ENCODE measurements around the gene IGSF9. TPM values are rescaled to one million over a fixed set of nuclear protein-coding genes. Genes with fewer than 3 reads are reported as not detected.

The IGSF9 gene
- total RNA-seq, 4 donors from 2014 or later = 0.71 to 1.9 (median 1.4) TPM

DNA sequence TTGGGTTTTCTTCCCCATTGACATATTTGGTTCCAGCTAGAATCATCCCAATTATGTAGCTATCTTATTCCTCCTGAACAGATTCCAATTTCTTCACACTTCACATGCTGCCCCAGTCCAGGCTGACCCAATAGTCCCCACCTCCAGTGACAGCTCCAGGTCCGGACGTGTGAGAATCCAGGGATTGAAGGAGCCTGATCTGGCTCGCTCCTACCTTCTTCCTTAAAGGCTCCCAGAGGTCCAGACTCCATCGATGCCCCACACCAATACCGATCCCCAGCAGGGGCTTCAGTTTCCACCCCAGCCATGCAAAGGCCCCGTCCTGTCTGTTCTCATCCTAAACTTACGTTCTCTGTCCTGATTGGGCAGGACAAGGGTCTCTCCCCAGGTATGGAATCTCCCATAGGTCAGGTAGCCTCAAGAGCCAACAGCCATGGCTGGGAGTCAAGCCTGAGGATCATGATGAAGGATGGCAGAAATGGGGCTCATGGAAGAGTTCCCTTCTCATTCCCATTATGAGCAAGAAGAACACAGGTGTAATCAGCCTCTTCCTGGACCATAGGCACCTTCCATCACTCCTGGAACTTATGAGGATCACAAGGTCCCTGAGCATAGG, 29.0 kb upstream of the IGSF9 start:
- intact Hi-C loops (cut with DNase I) = no loop called here

DNA sequence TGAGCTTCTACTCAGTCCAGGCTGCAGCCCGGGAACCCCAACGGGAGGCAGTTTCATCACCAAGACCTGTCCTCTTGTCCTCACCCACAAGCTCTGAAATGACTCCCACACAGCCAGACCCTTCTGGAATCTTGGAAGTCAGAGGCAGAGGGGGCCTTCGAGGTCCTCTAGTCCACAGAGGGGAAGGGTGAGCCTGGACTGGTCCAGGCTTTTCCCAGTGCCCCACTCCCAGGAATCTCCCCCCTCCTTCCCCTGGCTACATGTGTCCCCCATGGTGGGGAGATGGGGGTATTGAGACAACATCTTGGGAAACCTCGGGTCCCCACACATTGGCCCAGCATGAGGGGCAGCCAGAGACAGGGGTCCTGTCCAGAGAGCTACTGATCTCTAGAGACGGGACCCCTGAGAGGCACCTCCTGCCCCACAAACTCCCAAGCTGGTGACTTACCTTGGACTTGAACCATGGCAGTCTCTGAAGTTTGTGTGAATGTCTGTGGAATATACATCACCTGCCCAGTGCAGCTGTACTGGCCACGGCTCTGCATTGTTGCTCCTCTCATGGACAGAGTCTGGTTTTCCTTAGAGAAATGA, 28.0 kb upstream of the IGSF9 start:
- H3K4me3 ChIP-seq (replicated peaks in 1 of 3) = no peak overlapping the region
- 72 to 80% methylated on average over 2 to 5 of the region's 6 CpGs for WGBS, 2 donors
- intact Hi-C loops (cut with DNase I) = no loop called here
- no peaks in the 10 kb centered on the region for H3K9me3 ChIP-seq
- TF ChIP-seq POLR2A (IDR thresholded peaks at IDR 0.05) = no peak
- TF ChIP-seq, protein P1, sequence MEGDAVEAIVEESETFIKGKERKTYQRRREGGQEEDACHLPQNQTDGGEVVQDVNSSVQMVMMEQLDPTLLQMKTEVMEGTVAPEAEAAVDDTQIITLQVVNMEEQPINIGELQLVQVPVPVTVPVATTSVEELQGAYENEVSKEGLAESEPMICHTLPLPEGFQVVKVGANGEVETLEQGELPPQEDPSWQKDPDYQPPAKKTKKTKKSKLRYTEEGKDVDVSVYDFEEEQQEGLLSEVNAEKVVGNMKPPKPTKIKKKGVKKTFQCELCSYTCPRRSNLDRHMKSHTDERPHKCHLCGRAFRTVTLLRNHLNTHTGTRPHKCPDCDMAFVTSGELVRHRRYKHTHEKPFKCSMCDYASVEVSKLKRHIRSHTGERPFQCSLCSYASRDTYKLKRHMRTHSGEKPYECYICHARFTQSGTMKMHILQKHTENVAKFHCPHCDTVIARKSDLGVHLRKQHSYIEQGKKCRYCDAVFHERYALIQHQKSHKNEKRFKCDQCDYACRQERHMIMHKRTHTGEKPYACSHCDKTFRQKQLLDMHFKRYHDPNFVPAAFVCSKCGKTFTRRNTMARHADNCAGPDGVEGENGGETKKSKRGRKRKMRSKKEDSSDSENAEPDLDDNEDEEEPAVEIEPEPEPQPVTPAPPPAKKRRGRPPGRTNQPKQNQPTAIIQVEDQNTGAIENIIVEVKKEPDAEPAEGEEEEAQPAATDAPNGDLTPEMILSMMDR (IDR thresholded peaks at IDR 0.05) = no peak
- H3K27me3 ChIP-seq = no peaks in the 10 kb centered on the region
- DNase-seq = no peak
- H3K4me1 ChIP-seq = no peaks in the 10 kb centered on the region
- no peaks in the 10 kb centered on the region for H3K36me3 ChIP-seq
- no peak overlapping the region for H3K27ac ChIP-seq

More for the DNA sequence above, 29.0 kb upstream of the IGSF9 start:
- no peak for DNase-seq
- Histone ChIP-seq H3K4me1 (no peaks in the 10 kb centered on the region), H3K9me3 (no peaks in the 10 kb centered on the region), H3K27me3 (no peaks in the 10 kb centered on the region), H3K4me3 (replicated peaks in 1 of 3) (no peak overlapping the region), H3K36me3 (no peaks in the 10 kb centered on the region), H3K27ac (no peak overlapping the region)
- TF ChIP-seq, protein P1 (IDR thresholded peaks at IDR 0.05) = no peak
- TF ChIP-seq POLR2A (IDR thresholded peaks at IDR 0.05) = no peak
- 93 to 94% methylated on average over 7 of the region's 7 CpGs for WGBS, 2 donors

DNA sequence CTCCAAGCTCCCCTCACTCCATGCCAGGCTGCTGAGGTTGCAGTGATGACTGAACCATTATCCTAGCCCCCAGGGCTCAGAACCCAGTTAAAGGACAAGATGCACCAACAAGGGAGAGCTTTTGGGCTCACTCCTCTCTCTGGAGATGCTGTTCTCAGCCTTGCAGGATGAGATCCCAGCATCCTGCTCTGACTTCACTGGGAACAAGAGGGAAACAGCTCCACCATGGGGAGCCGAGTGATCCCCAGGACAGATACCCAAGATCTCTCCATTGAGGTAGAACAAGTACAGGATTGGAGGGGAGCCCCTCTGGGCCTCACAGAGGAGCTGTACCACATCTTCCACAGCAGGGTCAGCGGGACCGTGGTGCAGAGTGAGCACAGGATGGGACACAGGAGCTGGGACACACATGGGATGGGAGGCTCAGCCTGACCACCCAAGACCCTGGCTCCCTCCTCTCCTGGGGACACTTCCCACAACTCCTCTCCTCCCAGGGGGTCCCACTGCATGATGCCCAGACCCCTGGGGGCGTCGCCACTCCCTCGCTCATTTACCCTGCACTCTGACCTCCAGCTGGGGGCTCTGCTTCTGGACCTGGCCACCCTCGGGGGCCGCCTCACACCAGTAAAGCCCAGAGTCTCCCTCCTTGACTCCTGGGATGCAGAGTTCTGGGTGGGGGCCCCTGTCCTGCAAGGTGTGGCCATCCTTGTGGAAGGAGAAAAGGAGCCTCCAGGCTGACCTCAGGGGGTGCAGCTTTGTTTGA, 27.2 kb upstream of the IGSF9 start:
- no peak overlapping the region for H3K27ac ChIP-seq
- H3K9me3 ChIP-seq = no peaks in the 10 kb centered on the region
- no peak overlapping the region for H3K4me3 ChIP-seq (replicated peaks in 1 of 3)
- intact Hi-C loops (cut with DNase I) = no loop called here
- TF ChIP-seq POLR2A (IDR thresholded peaks at IDR 0.05) = no peak
- TF ChIP-seq, protein P1 (IDR thresholded peaks at IDR 0.05) = no peak
- H3K4me1 ChIP-seq = no peaks in the 10 kb centered on the region
- no peaks in the 10 kb centered on the region for H3K27me3 ChIP-seq
- H3K36me3 ChIP-seq = no peaks in the 10 kb centered on the region
- DNase-seq = no peak
- 84 to 85% methylated on average over 8 of the region's 8 CpGs for WGBS, 2 donors

DNA sequence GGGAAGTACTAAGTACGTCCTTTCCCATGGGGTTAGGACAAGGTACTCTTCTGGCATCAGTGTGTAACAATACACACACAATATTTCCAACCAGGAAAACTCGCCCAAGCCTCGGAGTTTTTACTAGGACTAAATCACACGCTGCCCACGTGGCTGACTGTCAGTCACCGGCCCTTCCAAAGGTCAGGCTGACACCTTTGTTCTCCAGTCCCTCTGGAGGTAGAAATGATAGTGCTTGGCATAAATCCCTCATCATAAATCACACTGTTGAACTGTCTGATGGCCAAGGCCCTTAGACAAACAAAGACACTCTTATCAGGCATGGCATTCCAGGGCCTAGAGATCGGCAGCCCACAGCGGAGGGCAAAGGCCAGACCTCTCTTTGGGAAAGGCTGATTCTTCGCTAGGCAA, 25.5 kb upstream of the IGSF9 start:
- no peak overlapping the region for H3K4me3 ChIP-seq (replicated peaks in 1 of 3)
- no peak overlapping the region for H3K27ac ChIP-seq
- intact Hi-C loops (cut with DNase I) = no loop called here
- TF ChIP-seq POLR2A (IDR thresholded peaks at IDR 0.05) = no peak
- TF ChIP-seq, protein P1 (IDR thresholded peaks at IDR 0.05) = no peak
- no peaks in the 10 kb centered on the region for H3K4me1 ChIP-seq
- WGBS, 2 donors = 60 to 66% methylated on average over 9 of the region's 9 CpGs
- DNase-seq = no peak
- no peaks in the 10 kb centered on the region for H3K9me3 ChIP-seq
- H3K36me3 ChIP-seq = no peaks in the 10 kb centered on the region
- H3K27me3 ChIP-seq = no peaks in the 10 kb centered on the region

DNA sequence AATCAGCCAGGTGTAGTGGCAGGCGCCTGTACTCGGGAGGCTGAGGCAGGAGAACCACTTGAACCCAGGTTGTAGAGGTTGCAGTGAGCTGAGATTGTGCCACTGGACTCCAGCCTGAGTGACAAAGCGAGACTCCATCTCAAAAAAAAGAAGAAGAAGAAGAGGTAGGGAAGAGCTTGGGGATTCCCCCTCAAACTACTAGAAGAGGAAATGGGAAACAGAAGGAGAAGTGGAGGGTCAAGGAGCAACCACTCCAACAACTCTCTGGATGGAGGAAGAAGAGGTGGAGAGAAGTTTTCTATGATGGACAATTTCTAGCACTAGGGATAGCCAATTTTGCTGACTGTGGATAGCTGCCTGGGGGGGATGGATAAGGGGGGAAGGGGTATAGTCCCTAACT, 23.5 kb upstream of the IGSF9 start:
- no peaks in the 10 kb centered on the region for H3K4me1 ChIP-seq
- intact Hi-C loops (cut with DNase I) = no loop called here
- WGBS, 2 donors = 81 to 85% methylated on average over 3 of the region's 3 CpGs
- no peaks in the 10 kb centered on the region for H3K27me3 ChIP-seq
- H3K9me3 ChIP-seq = no peaks in the 10 kb centered on the region
- TF ChIP-seq, protein P1 (IDR thresholded peaks at IDR 0.05) = no peak
- no peak overlapping the region for H3K27ac ChIP-seq
- no peak overlapping the region for H3K4me3 ChIP-seq (replicated peaks in 1 of 3)
- no peak for DNase-seq
- H3K36me3 ChIP-seq = no peaks in the 10 kb centered on the region

All from thyroid gland (tissue), 4 donors.